Neuron (in vitro differentiated cells): ENCODE measurements around the gene SYMPK.
"Not testable (repeated sequence)": the region's sequence is repeated elsewhere in the genome, so short reads cannot be mapped to it uniquely, and the experiment has no call there.

Experiments
- H2AFZ ChIP-seq: one replicate; pipeline ENCODE4 v1.6.1; 2013; ENCODE audit warnings: low read depth, mild to moderate bottlenecking, inconsistent platforms, low read length, moderate library complexity
- H3K27me3 ChIP-seq: one replicate; pipeline ENCODE4 v1.6.1; 2013; ENCODE audit warnings: low read length; ENCODE audit not compliant: insufficient read depth
- H3K36me3 ChIP-seq: one replicate; pipeline ENCODE4 v1.6.1; 2013; ENCODE audit warnings: low read length; ENCODE audit not compliant: insufficient read depth
- H3K4me1 ChIP-seq: one replicate; pipeline ENCODE4 v1.6.1; 2013; ENCODE audit warnings: low read length; ENCODE audit not compliant: insufficient read depth
- H3K4me3 ChIP-seq: 2 replicates; pipeline ENCODE4 v1.5.1; 2013; ENCODE audit warnings: mild to moderate bottlenecking, low read length, moderate library complexity
- H3K9me3 ChIP-seq: one replicate; pipeline ENCODE4 v1.6.1; 2013; ENCODE audit warnings: low read length

SYMPK gene

GRCh38 chr19:45870798-45871197 is 7.9 kb upstream of the SYMPK start:
- Histone ChIP-seq H2AFZ (no peak overlapping the region), H3K9me3 (no peaks in the 10 kb centered on the region), H3K27me3 (peaks cover 8% of the 10 kb centered on the region), H3K4me3 (no peak overlapping the region), H3K4me1 (peaks cover 5% of the 10 kb centered on the region), H3K36me3 (no peaks in the 10 kb centered on the region)

- H3K27me3 ChIP-seq: peaks cover 27% of the 10 kb centered on the region
- not testable (repeated sequence) for H3K4me1 ChIP-seq, H3K36me3 ChIP-seq, H3K4me3 ChIP-seq, H3K9me3 ChIP-seq, H2AFZ ChIP-seq
Measured at GRCh38 chr19:45867241-45867640, 4.3 kb upstream of the SYMPK start.

GRCh38 chr19:45866400-45867176 is 3.6 kb upstream of the SYMPK start:
- no peaks in the 10 kb centered on the region for H3K9me3 ChIP-seq
- H3K4me3 ChIP-seq: no peak overlapping the region
- peaks cover 27% of the 10 kb centered on the region for H3K27me3 ChIP-seq

GRCh38 chr19:45865269-45865948 is 2.5 kb upstream of the SYMPK start:
- no peak overlapping the region for H3K4me3 ChIP-seq
- H3K36me3 ChIP-seq: peaks cover 5% of the 10 kb centered on the region
- H3K9me3 ChIP-seq: no peaks in the 10 kb centered on the region
- peaks cover 27% of the 10 kb centered on the region for H3K27me3 ChIP-seq
- H3K4me1 ChIP-seq: peaks cover 5% of the 10 kb centered on the region
- H2AFZ ChIP-seq: no peak overlapping the region

More at GRCh38 chr19:45866400-45867176, 3.6 kb upstream of the SYMPK start:
- Histone ChIP-seq H3K4me1 (peaks cover 5% of the 10 kb centered on the region), H2AFZ (no peak overlapping the region), H3K36me3 (no peaks in the 10 kb centered on the region)

- H3K36me3 ChIP-seq: peaks cover 8% of the 10 kb centered on the region
- H2AFZ ChIP-seq: no peak overlapping the region
- H3K27me3 ChIP-seq: peaks cover 27% of the 10 kb centered on the region
- H3K4me1 ChIP-seq: peaks cover 5% of the 10 kb centered on the region
- H3K9me3 ChIP-seq: no peaks in the 10 kb centered on the region
- H3K4me3 ChIP-seq: no peak overlapping the region
Measured at GRCh38 chr19:45864629-45865082, 1.7 kb upstream of the SYMPK start.

- H2AFZ ChIP-seq: peak within 1 kb of the TSS; percentile 58
- H3K27me3 ChIP-seq: peaks cover 27% of the 10 kb centered on the region
- H3K4me1 ChIP-seq: peaks cover 5% of the 10 kb centered on the region
- H3K4me3 ChIP-seq: peak within 1 kb of the TSS; percentile 30
- H3K36me3 ChIP-seq: peaks cover 11% of the 10 kb centered on the region
- H3K9me3 ChIP-seq: no peaks in the 10 kb centered on the region
Measured at GRCh38 chr19:45863840-45864628, 1.1 kb upstream of the SYMPK start, which contains the start of gene FOXA3. Gene FOXA3, plus strand, starts transcription at chr19:45864326. Its CDS starts 131 bp downstream, at chr19:45864457.

GRCh38 chr19:45863335-45863839 is 440 bp upstream of the SYMPK start:
- Histone ChIP-seq H2AFZ (peak overlapping the region; percentile 58), H3K36me3 (peaks cover 16% of the 10 kb centered on the region), H3K4me1 (peaks cover 5% of the 10 kb centered on the region), H3K9me3 (no peaks in the 10 kb centered on the region), H3K4me3 (peak overlapping the region; percentile 30), H3K27me3 (peaks cover 27% of the 10 kb centered on the region)

GRCh38 chr19:45862271-45862563 is 730 bp downstream of the SYMPK start:
- H3K9me3 ChIP-seq: no peaks in the 10 kb centered on the region
- H3K4me1 ChIP-seq: peaks cover 5% of the 10 kb centered on the region
- peak overlapping the region; percentile 69 for H3K4me3 ChIP-seq
- peak overlapping the region; percentile 38 for H2AFZ ChIP-seq
- H3K36me3 ChIP-seq: peaks cover 20% of the 10 kb centered on the region
- peaks cover 27% of the 10 kb centered on the region for H3K27me3 ChIP-seq

- Histone ChIP-seq H3K36me3 (peaks cover 24% of the 10 kb centered on the region), H3K27me3 (peaks cover 17% of the 10 kb centered on the region), H3K4me1 (peaks cover 5% of the 10 kb centered on the region), H2AFZ (no peak overlapping the region), H3K4me3 (no peak overlapping the region), H3K9me3 (no peaks in the 10 kb centered on the region)
Measured at GRCh38 chr19:45860359-45861259, 2.3 kb downstream of the SYMPK start.

- no peaks in the 10 kb centered on the region for H3K9me3 ChIP-seq
- H2AFZ ChIP-seq: no peak overlapping the region
- no peak overlapping the region for H3K4me3 ChIP-seq
- peaks cover 49% of the 10 kb centered on the region for H3K36me3 ChIP-seq
- no peaks in the 10 kb centered on the region for H3K4me1 ChIP-seq
- no peaks in the 10 kb centered on the region for H3K27me3 ChIP-seq
Measured at GRCh38 chr19:45854167-45854778, 8.7 kb downstream of the SYMPK start.

GRCh38 chr19:45852983-45853382 is 10.0 kb downstream of the SYMPK start:
- Histone ChIP-seq H3K4me3 (no peak overlapping the region), H3K36me3 (peaks cover 51% of the 10 kb centered on the region), H3K9me3 (no peaks in the 10 kb centered on the region), H3K27me3 (no peaks in the 10 kb centered on the region), H3K4me1 (no peaks in the 10 kb centered on the region), H2AFZ (no peak overlapping the region)
